OCI-LY1 (cell line): ENCODE data around the gene WHRN.

Experiments
- H2AFZ ChIP-seq: fragments of 200-600 bp; sonication (generic), shearing (Covaris generic); 2 replicates; pipeline ENCODE4 v1.6.0; 2014; ENCODE audit warnings: antibody characterized with exemption, mild to moderate bottlenecking, low read length
- H3F3A ChIP-seq: fragments of 200-600 bp; sonication (generic), shearing (Covaris generic); 2 replicates; pipeline ENCODE4 v1.6.0; 2014; ENCODE audit warnings: mild to moderate bottlenecking, antibody characterized with exemption, low read length, moderate library complexity; ENCODE audit not compliant: insufficient read depth
- H3K27ac ChIP-seq: fragments of 200-600 bp; sonication (generic); 2 replicates; pipeline ENCODE4 v1.5.1; 2014; ENCODE audit warnings: low read length, mixed run types, mild to moderate bottlenecking, low read depth; ENCODE audit not compliant: poor library complexity, severe bottlenecking
- H3K27me3 ChIP-seq: fragments of 200-600 bp; sonication (generic); 2 replicates; pipeline ENCODE4 v1.6.0; 2014; ENCODE audit warnings: antibody characterized with exemption, mild to moderate bottlenecking, low read length, moderate library complexity; ENCODE audit not compliant: insufficient read depth
- H3K36me3 ChIP-seq: fragments of 200-600 bp; sonication (generic); 2 replicates; pipeline ENCODE4 v1.6.1; 2014; ENCODE audit warnings: mild to moderate bottlenecking, antibody characterized with exemption, low read length, moderate library complexity, mixed read lengths; ENCODE audit not compliant: insufficient read depth
- H3K4me1 ChIP-seq: fragments of 200-600 bp; sonication (generic); 2 replicates; pipeline ENCODE4 v1.5.1; 2014; ENCODE audit warnings: mild to moderate bottlenecking, low read length, moderate library complexity; ENCODE audit not compliant: insufficient read depth, severe bottlenecking
- H3K4me2 ChIP-seq: fragments of 200-600 bp; sonication (generic), shearing (Covaris generic); 2 replicates; pipeline ENCODE4 v1.6.1; 2014; ENCODE audit warnings: low read length
- H3K4me3 ChIP-seq: fragments of 200-600 bp; sonication (generic); 2 replicates; pipeline ENCODE4 v1.5.1; 2014; ENCODE audit warnings: low read length, low read depth, mild to moderate bottlenecking, mixed read lengths; ENCODE audit not compliant: poor library complexity, severe bottlenecking
- H3K79me2 ChIP-seq: fragments of 200-600 bp; shearing (Covaris generic); 2 replicates; pipeline ENCODE4 v1.6.1; 2016; ENCODE audit warnings: mixed run types, low read length, mixed read lengths; ENCODE audit not compliant: insufficient read depth
- H3K9ac ChIP-seq: fragments of 200-600 bp; sonication (generic), shearing (Covaris generic); 2 replicates; pipeline ENCODE4 v1.6.1; 2014; ENCODE audit warnings: mild to moderate bottlenecking, low read length, mixed read lengths
- H3K9me2 ChIP-seq: fragments of 200-600 bp; sonication (generic), shearing (Covaris generic); 2 replicates; pipeline ENCODE4 v1.6.1; 2014; ENCODE audit warnings: low read depth, mild to moderate bottlenecking, low read length, mixed read lengths
- H3K9me3 ChIP-seq: fragments of 200-600 bp; shearing (Covaris generic); 2 replicates; pipeline ENCODE4 v1.6.1; 2014; ENCODE audit warnings: low read length, mixed read lengths
- H4K20me1 ChIP-seq: fragments of 200-600 bp; sonication (generic), shearing (Covaris generic); 2 replicates; pipeline ENCODE4 v1.6.0; 2016; ENCODE audit warnings: mild to moderate bottlenecking, low read length; ENCODE audit not compliant: insufficient read depth
- CTCF ChIP-seq: fragments of 200-600 bp; sonication (generic), shearing (Covaris generic); IDR thresholded peaks from 2 replicates; pipeline ENCODE4 v1.5.1; 2017; ENCODE audit warnings: mild to moderate bottlenecking, antibody characterized with exemption, low read length, moderate library complexity, mixed read lengths
- EZH2 ChIP-seq: fragments of 200-600 bp; sonication (generic), shearing (Covaris generic); IDR thresholded peaks from 2 replicates; pipeline ENCODE4 v1.8.0; 2017; ENCODE audit warnings: borderline replicate concordance, mixed run types, mild to moderate bottlenecking, antibody characterized with exemption, low read length, moderate library complexity, mixed read lengths

Gene WHRN

GRCh38 chr9:114374936-114375335 is 130.3 kb downstream of the WHRN start:
- H3K4me1 ChIP-seq = peaks cover 59% of the 10 kb centered on the region
- peaks cover 59% of the 10 kb centered on the region for H3K36me3 ChIP-seq
- H3K9me3 ChIP-seq = no peaks in the 10 kb centered on the region
- H3K4me3 ChIP-seq = no peak overlapping the region
- no peak overlapping the region for H2AFZ ChIP-seq
- H3K9me2 ChIP-seq = no peaks in the 10 kb centered on the region
- H4K20me1 ChIP-seq = no peaks in the 10 kb centered on the region
- H3K9ac ChIP-seq = peak overlapping the region; percentile 26; the same call in 1 of the 2 replicates
- H3K79me2 ChIP-seq = no peaks in the 10 kb centered on the region
- H3F3A ChIP-seq = peaks cover 4% of the 10 kb centered on the region; the same call in 1 of the 2 replicates
- peak overlapping the region; percentile 14; the same call in 1 of the 2 replicates for H3K4me2 ChIP-seq
- TF ChIP-seq CTCF (no peak), EZH2 (no peak)
- H3K27ac ChIP-seq = peak overlapping the region; percentile 99
- H3K27me3 ChIP-seq = no peaks in the 10 kb centered on the region

GRCh38 chr9:114373960-114374730 is 131.1 kb downstream of the WHRN start:
- Histone ChIP-seq H3K27ac (peak overlapping the region; percentile 99), H2AFZ (no peak overlapping the region), H4K20me1 (no peaks in the 10 kb centered on the region), H3K9me3 (no peaks in the 10 kb centered on the region), H3K4me1 (peaks cover 67% of the 10 kb centered on the region), H3K4me2 (peak overlapping the region; percentile 54; the same call in 1 of the 2 replicates), H3K27me3 (no peaks in the 10 kb centered on the region), H3F3A (peaks cover 4% of the 10 kb centered on the region; the same call in 1 of the 2 replicates), H3K79me2 (no peaks in the 10 kb centered on the region), H3K4me3 (no peak overlapping the region), H3K9me2 (no peaks in the 10 kb centered on the region), H3K36me3 (peaks cover 59% of the 10 kb centered on the region), H3K9ac (peak overlapping the region; percentile 64)
- TF ChIP-seq EZH2 = no peak
- TF ChIP-seq CTCF = no peak

- Histone ChIP-seq H3K27ac (peak overlapping the region; percentile 99), H4K20me1 (no peaks in the 10 kb centered on the region), H3K9me2 (no peaks in the 10 kb centered on the region), H3K4me2 (peak overlapping the region; percentile 59), H3K27me3 (no peaks in the 10 kb centered on the region), H3K4me3 (peak overlapping the region; percentile 31), H3K9me3 (no peaks in the 10 kb centered on the region), H3K4me1 (peaks cover 76% of the 10 kb centered on the region), H3K36me3 (peaks cover 55% of the 10 kb centered on the region), H3K9ac (peak overlapping the region; percentile 69), H3F3A (peaks cover 4% of the 10 kb centered on the region; the same call in 1 of the 2 replicates), H3K79me2 (no peaks in the 10 kb centered on the region), H2AFZ (no peak overlapping the region)
- TF ChIP-seq CTCF (no peak), EZH2 (no peak)
These were observed 132.3 kb downstream of the WHRN start for GRCh38 chr9:114372921-114373448.
